HG03378 (cell line): ENCODE measurements around the gene GATAD2B.

ENCODE experiments used
- ATAC-seq: cut with Tn5 transposase; IDR thresholded peaks from one replicate; pipeline ENCODE4 v1.9.1; 2021; ENCODE audit warnings: mild to moderate bottlenecking, moderate library complexity; ENCODE audit not compliant: unreplicated experiment

Gene GATAD2B

DNA sequence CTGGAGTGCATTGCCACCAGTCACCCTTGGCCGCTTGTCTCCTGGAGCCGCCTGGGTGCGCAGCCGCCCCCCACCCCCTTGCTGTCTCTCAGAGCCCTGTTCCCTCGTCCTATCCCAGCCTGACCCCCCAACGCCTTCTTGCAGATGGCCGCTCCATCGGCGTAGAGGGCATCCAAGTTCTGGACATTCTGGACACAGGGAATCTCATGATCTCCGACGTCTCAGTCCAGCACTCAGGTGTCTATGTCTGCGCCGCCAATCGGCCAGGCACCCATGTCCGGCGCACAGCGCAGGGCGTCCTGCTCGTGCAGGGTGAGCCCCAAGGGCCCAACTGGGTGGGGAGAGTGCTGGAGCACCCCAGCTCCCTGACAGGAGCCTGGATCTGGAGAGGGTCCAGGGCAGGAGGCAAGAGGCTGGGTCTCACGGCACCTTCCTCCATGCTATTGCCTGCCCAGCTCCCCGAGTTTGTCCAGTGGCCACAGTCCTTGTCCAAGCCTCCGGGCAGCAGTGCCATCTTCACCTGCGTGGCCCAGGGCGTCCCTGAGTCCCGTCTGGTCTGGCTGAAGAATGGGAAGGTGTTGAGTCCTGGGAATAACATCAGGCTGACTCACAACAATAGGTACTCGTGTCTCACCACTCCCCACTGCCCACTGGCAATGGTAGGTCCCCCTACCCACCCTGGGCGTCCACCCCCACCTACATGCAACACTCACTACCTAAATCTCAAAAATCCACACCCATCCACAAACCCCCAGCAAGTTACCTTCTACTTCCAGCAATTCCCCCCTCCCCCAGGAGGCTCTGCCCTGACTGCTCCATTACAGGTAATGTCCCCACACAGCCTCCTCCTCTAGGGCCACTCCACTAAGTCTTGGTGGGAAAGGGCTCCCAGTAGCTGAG is 123.0 kb downstream of the GATAD2B start:
- no peak for ATAC-seq

GRCh38 chr1:153799016-153799415 is 123.8 kb downstream of the GATAD2B start:
- ATAC-seq = no peak

DNA sequence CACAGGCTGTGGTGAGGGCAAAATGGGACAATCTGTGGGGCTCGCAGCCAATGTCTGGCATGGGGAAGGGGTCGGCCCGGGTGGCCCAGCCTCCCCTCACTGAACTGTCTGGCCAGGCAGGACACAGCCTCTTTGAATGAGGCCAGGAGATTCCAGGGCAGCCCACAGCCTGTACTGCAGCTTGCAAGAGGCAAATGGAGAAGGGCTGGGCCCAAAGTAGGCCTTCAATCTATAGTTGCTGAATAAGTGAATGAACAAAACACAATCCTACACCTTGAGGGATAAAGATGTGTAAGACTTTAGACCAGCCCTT is 124.3 kb downstream of the GATAD2B start:
- ATAC-seq = no peak

- ATAC-seq = peak; percentile 54
Observed at GRCh38 chr1:153796786-153797659, 125.7 kb downstream of the GATAD2B start.

DNA sequence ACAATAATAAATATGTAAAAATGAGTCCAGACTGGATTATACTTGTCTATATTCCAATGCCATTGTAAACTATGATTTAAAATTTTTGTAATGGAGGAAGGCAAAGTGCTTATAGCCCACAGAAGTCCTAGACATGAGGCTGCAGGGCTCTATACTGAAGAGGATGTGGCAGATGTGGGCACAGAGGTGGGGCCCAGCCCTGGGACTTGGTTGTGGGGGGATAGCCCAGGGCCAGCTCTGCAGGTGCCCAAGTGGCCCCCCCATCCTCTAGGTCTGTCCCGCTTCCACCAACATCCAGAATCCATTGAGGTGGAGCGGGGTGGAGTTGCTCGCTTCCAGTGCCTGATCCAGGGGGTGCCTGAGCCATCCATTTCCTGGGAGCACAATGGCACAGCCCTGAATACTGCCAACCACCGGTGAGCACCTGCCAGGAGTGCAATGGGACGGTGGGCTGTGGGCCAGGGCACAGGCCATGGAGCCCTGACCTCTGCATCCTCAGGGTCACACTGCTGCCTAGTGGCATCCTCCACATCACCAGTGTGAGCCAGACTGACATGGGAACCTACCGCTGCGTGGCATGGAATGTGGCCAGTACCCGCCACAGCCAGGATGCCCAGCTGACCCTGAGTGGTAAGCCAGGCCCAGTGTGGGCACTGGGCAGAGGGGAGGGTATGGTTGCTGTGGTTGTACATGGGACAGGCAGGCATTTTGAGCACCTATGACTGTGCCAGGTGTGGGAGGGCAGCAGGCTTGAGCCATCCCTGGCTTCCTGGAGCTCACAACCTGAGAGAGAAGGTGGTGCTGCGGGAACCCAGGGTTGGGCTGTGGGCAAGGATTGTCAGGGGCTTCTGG is 126.6 kb downstream of the GATAD2B start:
- no peak for ATAC-seq

DNA sequence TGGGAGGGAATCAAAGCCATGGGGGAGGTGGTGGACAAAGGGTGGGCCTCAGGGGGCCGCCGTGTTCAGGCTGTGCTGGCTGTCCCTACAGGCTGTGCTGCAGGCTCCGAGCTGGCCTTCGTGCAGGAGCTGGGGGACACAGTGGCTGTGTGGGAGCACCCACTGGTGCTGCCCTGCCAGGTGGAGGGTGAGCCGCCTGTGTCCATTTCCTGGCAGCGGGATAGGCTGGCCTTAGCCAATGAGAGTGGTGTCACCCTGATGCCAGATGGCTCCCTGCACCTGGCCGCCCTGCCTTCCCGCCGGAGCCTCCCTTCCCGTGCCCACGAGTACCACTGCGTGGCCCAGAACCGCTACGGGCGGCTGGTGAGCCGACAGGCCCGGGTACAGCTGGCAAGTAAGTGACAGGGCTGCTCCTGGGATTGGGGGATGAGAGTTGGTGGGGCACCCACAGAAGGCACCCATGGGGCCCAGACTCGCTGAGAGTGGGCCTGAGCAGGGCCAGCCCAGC is 127.4 kb downstream of the GATAD2B start:
- ATAC-seq = no peak

GRCh38 chr1:153794624-153795329 is 128.0 kb downstream of the GATAD2B start:
- ATAC-seq = no peak

DNA sequence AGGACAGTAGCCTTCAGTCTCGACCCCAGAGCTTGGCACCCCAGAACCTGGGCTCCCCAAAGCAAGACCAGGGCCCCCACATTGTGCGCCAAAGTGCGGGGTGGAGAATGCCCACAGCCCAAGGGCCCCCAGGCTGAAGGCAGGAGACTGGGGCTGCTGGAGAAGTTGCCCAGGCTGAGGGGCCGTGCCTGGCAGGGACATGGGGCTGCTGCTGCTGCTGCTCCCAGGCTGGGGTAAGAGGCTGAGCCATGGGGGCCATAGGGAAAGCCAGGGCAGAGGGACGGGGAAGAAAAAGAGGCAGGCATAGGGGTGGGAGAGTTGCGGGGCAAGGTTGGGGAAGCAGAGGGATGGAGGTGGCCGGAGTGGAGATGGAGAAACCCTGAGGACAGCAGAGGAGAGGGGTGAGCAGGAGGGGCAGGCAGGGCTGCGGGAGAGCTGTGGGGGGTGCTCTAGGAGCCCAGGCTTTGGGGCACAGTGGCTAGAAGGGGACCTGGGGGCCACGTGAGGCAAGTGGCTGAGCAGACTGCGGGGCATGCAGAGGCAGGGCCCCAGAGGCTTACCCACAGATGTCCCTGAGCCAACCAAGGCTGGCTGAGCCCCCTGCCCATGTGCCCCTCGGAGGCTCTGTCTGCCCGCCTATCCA is 128.7 kb downstream of the GATAD2B start:
- ATAC-seq = no peak

- ATAC-seq = no peak
Observed at GRCh38 chr1:153793261-153793972, 129.4 kb downstream of the GATAD2B start.

DNA sequence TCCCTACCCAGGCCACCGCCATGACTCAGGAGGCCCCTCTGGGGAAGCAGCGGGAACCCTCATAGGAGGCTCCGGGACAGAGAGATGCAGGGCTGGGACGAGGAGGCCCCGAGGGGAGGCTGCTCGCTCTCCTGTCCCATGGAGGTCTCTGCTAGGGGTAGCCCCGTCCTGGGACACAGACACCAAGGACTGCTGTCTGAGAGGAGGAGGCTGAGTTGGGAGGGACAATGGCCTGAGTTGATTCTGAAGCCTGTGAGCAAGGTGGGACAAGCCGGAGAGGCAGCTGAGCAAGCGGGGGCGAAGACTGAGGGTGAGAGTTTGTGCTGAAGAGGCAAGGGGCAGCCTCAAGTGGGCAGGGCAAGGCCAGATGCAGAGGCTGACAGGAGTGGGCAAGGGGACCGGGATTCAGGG is 130.1 kb downstream of the GATAD2B start:
- no peak for ATAC-seq

DNA sequence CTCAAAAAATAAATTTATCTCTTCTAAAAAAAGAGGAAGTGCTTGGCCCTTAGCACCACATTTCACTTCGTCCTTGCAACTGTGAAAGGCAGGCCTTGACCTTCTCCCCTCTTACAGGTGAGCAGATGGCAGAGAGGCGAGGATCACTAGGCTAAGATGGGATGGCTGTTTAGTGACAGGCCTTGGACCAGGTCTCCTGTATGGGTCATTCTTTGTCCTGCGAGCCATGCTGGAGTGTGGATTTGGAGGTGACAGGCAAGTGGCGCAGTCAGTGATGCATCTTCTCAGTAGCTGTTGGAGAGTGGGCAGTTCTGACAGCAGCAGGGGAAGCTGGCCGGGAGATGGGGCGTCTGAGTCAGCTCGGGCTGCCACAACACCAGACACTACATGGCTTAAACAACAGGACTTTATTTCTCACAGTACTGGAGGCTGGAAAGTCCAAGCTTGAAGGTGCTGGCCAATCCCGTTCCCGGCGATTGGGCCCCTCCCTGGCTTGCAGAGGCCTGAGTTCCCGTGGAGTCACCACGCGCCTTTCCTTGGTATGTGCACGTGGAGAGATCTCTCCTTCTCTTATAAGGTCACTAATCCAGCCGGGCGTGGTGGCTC is 131.0 kb downstream of the GATAD2B start:
- ATAC-seq = peak; percentile 14

DNA sequence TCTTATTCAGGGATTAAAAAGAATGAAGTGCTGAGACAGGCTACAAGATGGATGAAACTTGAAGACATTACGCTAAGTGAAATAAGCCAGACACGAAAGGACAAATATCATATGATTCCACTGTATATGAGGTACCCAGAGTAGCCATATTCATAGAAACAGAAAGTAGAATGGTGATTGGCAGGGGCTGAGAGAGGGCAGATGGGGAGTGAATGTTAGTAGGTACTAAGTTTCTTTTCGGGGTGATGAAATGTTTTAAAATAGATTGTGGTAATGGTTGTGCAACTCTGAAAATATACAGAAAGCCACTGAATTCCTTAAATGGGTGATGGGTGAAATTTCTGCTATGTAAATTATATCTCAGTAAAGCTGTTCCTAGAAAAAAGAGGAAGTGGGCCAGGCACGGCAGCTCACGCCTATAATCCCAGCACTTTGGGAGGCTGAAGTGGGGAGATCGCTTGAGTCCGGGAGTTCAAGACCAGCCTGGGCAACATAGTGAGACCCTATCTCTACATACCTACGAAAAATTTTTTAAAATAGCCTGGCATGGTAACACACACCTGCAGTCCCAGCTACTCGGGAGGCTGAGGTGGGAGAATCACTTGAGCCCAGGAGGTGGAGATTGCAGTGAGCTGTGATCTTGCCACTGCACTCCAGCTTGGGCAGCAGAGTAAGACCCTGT is 131.7 kb downstream of the GATAD2B start:
- ATAC-seq = peak; percentile 84

DNA sequence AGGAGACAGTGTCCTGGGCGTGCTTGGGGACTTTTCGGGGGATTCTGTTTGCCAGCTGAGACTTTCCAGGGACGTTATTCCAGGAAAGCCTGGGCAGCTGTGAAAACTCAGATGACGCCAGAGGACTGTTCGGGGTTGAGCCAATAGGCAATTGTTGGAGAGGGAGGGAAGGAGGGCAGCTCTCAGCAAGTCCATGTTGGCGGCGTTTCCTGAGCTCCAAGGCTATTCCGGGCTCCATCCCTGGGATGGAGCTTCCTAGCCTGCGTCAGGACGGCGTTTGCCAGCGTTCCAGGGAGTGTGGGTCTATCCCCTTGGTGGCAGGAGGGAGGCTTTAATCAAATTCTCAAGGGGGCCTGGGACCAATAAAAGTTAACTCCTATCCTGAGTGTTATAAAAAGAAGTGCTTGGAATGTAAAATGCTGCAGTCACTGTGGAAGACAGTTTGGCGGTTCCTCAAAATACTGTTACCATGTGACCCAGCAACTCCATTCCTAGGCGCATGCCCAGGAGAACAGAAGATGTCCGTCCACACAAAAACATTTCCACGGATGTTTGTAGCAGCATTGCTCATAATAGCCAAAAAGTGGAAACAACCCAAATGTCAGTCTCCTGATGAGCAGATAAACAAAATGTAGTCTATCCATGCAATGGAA is 132.3 kb downstream of the GATAD2B start:
- ATAC-seq = no peak

DNA sequence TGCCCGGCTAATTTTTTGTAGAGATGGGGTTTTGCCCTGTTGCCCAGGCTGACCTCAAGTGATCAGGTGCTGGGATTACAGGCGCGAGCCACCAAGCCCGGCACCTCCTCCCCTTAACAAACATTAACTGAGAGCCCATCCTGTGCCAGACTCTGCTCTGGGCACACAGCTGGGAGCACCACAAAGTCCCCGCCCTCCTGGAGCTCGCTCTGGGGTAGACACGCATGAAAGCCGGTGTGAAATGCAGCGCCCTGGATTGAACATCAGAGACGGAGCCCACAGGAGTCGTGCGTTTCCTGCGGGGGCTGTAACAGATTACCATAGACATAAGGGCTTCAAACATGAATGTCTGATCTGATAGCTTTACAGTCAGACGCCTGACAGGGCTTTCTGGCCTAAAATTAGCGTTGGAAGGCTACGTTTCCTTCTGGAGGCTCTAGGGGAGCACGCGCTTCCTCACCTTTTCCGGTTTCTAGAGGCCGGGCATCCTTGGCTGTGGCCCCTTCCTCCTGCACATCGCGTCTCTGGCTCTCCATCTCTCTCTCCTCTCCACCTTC is 133.2 kb downstream of the GATAD2B start:
- ATAC-seq = no peak

DNA sequence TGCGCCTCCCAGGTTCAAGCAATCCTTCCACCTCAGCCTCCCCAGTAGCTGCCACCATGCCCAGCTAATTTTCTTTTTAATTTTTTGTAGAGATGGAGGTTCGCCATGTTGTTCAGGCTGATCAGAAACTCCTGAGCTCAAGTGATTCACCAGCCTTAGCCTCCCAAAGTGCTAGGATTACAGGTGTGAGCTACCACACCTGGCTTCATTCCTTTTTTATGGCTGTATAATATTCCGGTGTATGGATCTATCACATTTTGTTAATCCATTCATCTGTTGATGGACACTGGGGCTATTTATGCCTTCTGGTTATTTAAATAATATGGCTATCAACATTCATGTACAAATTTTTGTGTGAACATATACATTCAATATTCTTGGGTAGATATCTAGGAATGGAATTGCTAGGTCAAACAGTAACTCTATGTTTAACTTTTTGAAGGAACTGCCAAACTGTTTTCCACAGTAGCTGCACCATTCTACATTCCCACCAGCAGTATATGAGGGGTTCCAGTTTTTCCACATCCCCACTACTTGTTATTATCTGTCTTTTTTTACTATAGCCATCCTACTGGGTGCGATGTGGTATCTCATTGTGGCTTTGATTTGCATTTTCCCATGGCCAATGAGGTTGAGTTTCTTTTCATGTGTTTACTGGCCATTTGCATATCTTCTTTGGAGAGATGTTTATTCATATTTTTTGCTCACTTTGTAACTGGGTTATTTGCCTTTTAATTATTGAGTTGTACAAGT is 136.6 kb downstream of the GATAD2B start:
- ATAC-seq = no peak
